IPS-15b (cell line): Measurements from ENCODE around the gene TOP3B.
"Not testable (repeated sequence)": the region's sequence is repeated elsewhere in the genome, so short reads cannot be mapped to it uniquely, and the experiment has no call there.

Experiments used
- H3K27me3 ChIP-seq: one replicate; pipeline ENCODE4 v1.6.1; 2013; ENCODE audit warnings: low read length; ENCODE audit not compliant: control insufficient read depth, insufficient read depth
- H3K36me3 ChIP-seq: one replicate; pipeline ENCODE4 v1.6.1; 2013; ENCODE audit warnings: low read length; ENCODE audit not compliant: control insufficient read depth, insufficient read depth
- H3K4me1 ChIP-seq: one replicate; pipeline ENCODE4 v1.6.1; 2013; ENCODE audit warnings: mild to moderate bottlenecking, low read length; ENCODE audit not compliant: control insufficient read depth, insufficient read depth
- H3K4me3 ChIP-seq: one replicate; pipeline ENCODE4 v1.5.1; 2013; ENCODE audit warnings: low read depth, low read length
- H3K9ac ChIP-seq: one replicate; pipeline ENCODE4 v1.6.1; 2013; ENCODE audit warnings: low read depth, mild to moderate bottlenecking, low read length
- H3K9me3 ChIP-seq: one replicate; pipeline ENCODE4 v1.6.1; 2013; ENCODE audit warnings: mild to moderate bottlenecking, low read length; ENCODE audit not compliant: control insufficient read depth, insufficient read depth

The TOP3B gene

DNA sequence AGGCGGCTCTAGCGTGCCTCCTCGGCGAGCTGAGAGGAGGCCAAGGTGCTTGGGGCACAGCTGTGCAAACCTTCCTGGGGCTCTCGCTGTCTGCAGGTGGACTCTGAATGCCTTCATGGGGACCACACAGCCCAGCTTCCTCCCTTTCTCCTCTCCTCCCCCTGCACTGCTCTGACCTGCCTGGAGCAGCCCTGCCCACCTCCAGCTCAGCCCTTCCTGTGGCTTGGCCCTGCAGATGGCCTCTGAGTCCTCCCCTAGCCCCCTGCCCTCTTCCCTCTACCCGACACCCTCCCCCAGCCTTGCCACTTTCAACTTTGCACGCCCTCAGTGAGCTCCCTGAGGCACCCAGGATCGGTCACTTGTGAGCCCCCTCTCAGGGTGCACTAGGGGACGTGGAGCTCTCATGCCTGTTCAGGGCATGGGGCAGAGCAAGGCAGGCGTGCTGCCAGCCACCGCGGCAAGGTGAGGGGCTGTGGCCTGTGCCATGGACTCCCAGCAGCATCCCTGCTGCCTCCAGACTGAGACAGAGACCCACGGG lies 61.3 kb downstream of the TOP3B start:
- Histone ChIP-seq H3K27me3 (no peaks in the 10 kb centered on the region), H3K9me3 (no peaks in the 10 kb centered on the region), H3K9ac (peak overlapping the region; percentile 42), H3K4me1 (peaks cover 22% of the 10 kb centered on the region), H3K36me3 (no peaks in the 10 kb centered on the region), H3K4me3 (no peak overlapping the region)

DNA sequence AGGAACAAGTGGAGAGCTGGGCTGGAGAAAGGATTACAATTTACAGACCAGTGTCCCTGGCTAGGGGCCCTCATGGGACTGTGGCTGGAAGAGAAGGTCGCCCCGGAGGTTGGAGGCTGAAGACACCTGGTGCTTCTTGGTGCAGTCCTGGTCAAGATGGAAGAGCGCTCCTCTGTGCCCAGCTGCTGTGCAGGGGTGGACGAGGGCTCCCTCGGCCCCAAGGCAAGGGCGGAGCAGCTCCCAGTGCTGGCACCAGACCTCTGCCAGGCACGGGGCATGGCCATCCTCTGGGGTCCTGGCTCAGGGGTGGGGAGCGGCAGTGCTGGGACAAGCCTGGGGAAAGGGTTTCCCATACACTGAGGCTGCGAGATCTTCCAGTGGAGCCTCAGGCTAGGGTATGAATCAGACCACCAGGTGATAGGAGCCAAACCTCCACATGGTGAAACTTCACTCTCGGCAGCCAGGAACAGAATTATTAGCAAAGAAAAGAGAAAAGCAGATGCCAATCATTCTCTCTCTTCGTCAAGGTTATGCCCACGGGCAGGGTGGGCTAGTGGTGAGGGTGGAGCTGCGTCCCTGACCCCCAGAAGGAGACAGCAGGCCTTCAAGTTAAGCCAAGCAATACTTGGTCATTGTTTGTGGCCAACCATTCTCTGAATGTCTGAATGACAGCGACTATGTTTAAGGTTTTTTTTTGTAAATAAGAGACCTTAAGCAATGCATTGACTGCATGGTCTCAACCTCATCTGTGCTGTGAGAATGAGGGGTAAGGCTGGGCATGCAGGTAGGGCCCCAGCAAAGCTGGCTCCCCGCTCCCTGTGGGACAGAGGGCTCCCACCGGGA lies 62.0 kb downstream of the TOP3B start:
- Histone ChIP-seq H3K9me3 (no peaks in the 10 kb centered on the region), H3K36me3 (no peaks in the 10 kb centered on the region), H3K9ac (no peak overlapping the region), H3K27me3 (no peaks in the 10 kb centered on the region), H3K4me3 (no peak overlapping the region), H3K4me1 (peaks cover 17% of the 10 kb centered on the region)

DNA sequence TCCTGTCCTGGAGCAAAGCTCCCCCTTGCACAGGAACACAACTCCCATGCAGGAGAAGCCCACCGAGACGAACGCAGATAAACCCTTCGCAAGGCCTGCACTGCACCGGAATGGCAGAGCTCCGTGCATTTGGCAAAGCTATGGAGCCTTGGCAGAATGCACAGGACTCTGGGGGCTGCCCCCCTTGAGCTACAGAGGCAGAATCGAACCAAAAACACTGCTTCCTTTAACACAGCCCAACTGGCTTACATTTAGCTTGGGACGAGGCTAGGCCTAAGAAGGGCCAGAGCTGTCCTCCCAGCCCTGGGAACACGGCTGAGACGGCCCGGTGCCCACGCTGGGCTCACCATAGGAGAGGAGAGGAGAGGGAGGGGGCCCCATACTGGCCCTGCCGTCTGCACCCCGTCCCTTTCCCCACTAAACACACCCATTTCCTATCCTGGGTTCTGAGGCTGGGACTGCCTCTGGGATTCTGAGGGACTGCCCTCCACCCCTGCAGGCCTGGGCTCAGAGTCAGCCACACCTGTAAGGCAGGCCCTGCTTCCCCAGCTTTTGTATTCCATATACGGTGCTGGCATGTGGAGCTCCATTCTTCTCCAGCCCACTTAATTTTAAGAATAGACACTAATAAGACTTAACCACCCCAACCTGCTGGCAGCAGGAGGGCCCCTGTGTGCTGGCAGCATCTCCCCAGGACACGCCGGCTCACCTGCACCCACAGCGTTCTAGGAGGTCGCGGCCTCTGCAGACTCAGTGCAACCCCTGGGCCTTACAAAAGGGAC lies 62.9 kb downstream of the TOP3B start:
- H3K9ac ChIP-seq: no peak overlapping the region
- no peak overlapping the region for H3K4me3 ChIP-seq
- H3K36me3 ChIP-seq: no peaks in the 10 kb centered on the region
- H3K4me1 ChIP-seq: peaks cover 16% of the 10 kb centered on the region
- H3K27me3 ChIP-seq: no peaks in the 10 kb centered on the region
- no peaks in the 10 kb centered on the region for H3K9me3 ChIP-seq

GRCh38 chr22:21918466-21919185 lies 64.0 kb downstream of the TOP3B start:
- no peak overlapping the region for H3K4me3 ChIP-seq
- no peak overlapping the region for H3K9ac ChIP-seq
- no peaks in the 10 kb centered on the region for H3K27me3 ChIP-seq
- no peaks in the 10 kb centered on the region for H3K9me3 ChIP-seq
- H3K4me1 ChIP-seq: peaks cover 16% of the 10 kb centered on the region
- no peaks in the 10 kb centered on the region for H3K36me3 ChIP-seq

DNA sequence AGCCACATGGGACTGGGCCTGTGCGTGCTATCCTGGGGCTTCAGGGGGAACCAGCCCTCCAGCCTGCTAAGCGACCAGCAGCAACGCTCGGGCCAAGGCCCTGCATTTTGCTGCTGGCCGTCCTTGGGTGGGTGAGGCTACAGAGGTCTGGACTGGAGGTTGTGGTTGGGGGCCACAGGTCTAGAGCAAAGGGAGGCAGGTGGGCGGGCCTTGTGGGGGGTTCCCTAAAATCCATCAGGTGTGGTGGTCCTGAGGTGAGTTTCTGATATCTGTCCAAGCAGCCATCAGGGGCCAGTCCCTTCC lies 64.7 kb downstream of the TOP3B start:
- Histone ChIP-seq H3K9me3 (no peaks in the 10 kb centered on the region), H3K9ac (no peak overlapping the region), H3K36me3 (no peaks in the 10 kb centered on the region), H3K4me3 (no peak overlapping the region), H3K27me3 (no peaks in the 10 kb centered on the region), H3K4me1 (peaks cover 16% of the 10 kb centered on the region)

GRCh38 chr22:21917181-21917958 lies 65.2 kb downstream of the TOP3B start:
- H3K36me3 ChIP-seq: no peaks in the 10 kb centered on the region
- H3K4me1 ChIP-seq: peaks cover 16% of the 10 kb centered on the region
- no peak overlapping the region for H3K4me3 ChIP-seq
- H3K9ac ChIP-seq: peak overlapping the region; percentile 54
- no peaks in the 10 kb centered on the region for H3K9me3 ChIP-seq
- no peaks in the 10 kb centered on the region for H3K27me3 ChIP-seq

DNA sequence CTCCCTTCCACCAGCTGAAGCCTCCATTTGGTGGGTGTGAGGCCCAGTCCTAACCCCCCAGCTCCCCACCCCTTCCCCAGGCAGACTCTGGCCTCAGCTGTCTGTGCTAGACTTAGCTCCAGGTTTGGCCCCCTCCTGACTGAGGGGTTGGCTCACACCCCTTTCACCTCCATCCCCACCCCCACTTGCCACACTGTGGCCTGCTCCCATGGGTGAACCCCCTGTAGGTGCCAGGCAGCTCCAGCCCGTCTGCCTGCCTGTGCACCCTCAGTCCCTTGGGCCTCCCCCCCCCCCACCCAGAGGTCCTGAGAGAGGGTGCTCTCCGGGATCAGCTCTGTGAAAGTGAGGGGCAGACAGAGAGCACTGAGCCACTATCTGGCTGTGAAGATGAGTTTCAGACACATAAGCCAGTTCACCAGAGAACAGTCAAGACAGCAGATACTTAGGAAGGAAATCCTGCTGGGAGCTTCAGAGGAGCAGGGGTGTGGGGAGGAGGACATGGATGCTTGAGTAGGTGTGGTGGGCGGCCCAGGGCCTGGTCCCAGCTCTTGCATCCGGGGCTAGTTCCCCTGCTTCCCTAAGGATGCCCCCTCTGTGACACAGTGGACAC lies 66.2 kb downstream of the TOP3B start:
- no peaks in the 10 kb centered on the region for H3K27me3 ChIP-seq
- peaks cover 8% of the 10 kb centered on the region for H3K4me1 ChIP-seq

GRCh38 chr22:21915624-21916308 lies 66.8 kb downstream of the TOP3B start:
- H3K27me3 ChIP-seq: no peaks in the 10 kb centered on the region
- H3K9me3 ChIP-seq: no peaks in the 10 kb centered on the region
- peaks cover 6% of the 10 kb centered on the region for H3K4me1 ChIP-seq
- no peak overlapping the region for H3K9ac ChIP-seq
- no peak overlapping the region for H3K4me3 ChIP-seq
- no peaks in the 10 kb centered on the region for H3K36me3 ChIP-seq

More for the DNA sequence above, 66.2 kb downstream of the TOP3B start:
- Histone ChIP-seq H3K36me3 (no peaks in the 10 kb centered on the region), H3K9me3 (no peaks in the 10 kb centered on the region), H3K9ac (no peak overlapping the region), H3K4me3 (no peak overlapping the region)

- not testable (repeated sequence) for H3K9me3 ChIP-seq, H3K4me3 ChIP-seq, H3K4me1 ChIP-seq
Measured at GRCh38 chr22:21914033-21914642, 68.4 kb downstream of the TOP3B start.

DNA sequence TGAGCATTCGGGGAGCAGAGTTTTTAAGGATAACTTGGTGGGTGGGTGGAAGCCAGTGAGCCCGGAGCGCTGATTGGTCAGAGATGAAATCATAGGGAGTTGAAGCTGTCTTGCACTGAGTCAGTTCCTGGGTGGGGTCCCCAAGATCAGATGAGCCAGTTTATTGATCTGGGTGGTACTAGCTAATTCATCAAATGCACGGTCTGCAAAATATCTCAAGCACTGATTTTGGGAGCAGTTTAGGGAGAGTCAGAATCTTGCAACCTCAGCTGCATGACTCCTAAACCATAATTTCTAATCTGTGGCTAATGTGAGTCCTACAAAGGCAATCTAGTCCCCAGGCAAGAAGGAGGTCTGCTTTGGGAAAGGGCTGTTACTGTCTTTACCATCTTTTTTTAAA lies 72.2 kb downstream of the TOP3B start:
- not testable (repeated sequence) for H3K9ac ChIP-seq, H3K27me3 ChIP-seq, H3K4me3 ChIP-seq, H3K36me3 ChIP-seq, H3K9me3 ChIP-seq, H3K4me1 ChIP-seq

More at GRCh38 chr22:21914033-21914642, 68.4 kb downstream of the TOP3B start:
- H3K27me3 ChIP-seq, H3K9ac ChIP-seq, H3K36me3 ChIP-seq: not testable (repeated sequence)
